ENCODE results near the gene FOXD4. TPM values are rescaled to one million over a fixed set of nuclear protein-coding genes. Genes with fewer than 3 reads are reported as not detected.

The FOXD4 gene
- total RNA-seq (2022; extraction: Qiagen RNA extraction) = 0.20 to 0.66 TPM (median 0.34 TPM) in 5 replicates

DNA sequence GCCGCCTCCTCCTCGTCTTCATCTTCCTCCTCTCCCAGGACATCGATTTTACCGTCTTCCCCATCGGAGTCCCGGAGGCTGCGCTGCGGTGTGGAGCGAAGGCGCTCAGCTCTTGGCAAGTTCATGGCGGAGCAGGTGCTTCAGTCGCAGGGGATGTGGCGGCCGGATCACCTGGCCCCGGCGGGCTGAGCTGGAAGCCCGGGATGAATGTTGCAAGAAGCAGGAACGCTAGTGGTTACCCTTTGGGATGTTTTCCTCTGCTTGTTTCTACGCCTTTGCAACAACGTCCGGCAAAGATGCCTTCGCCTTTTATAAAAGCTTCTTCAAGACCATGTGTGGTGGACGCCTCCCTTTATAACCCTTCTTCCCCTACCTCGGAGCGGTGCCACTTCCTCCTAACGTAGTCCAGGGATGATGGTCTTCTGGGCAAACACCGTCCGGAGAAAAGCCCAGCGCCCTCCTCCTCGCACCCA, at the start of gene FOXD4:
Gene FOXD4, minus strand, starts transcription at position 423 of the 473 bp plus-strand sequence. Its CDS starts 298 bp downstream, at position 125.

Other genes starting within 250 kb of the FOXD4 start
- 6.4 to 10.8 TPM (median 9.8 TPM) in 5 replicates for gene WASHC1, start 89.0 kb downstream of the FOXD4 start, total RNA-seq (2022; extraction: Qiagen RNA extraction)
- 27.8 to 31.5 TPM (median 29.0 TPM) in 5 replicates for gene ZNG1A, start 60.6 kb upstream of the FOXD4 start, total RNA-seq (2022; extraction: Qiagen RNA extraction)
- gene DOCK8, start 96.4 kb upstream of the FOXD4 start, total RNA-seq (2022; extraction: Qiagen RNA extraction) = 0.23 to 0.48 TPM (median 0.38 TPM) in 5 replicates

Measured in A549 treated with dexamethasone at 1 μM for 4 hours (cell line).